NCI-H1417 (cell line): ENCODE measurements around the gene FBRSL1.
"Not testable (repeated sequence)": the region's sequence is repeated elsewhere in the genome, so short reads cannot be mapped to it uniquely, and the experiment has no call there.

ENCODE experiments used
- DNase-seq, 3 experiments: peaks; one replicate each; lab custom pipeline; 2025; lab: John Stamatoyannopoulos, UW

Gene FBRSL1

GRCh38 chr12:132453361-132454192, 36.4 kb upstream of the FBRSL1 start:
- DNase-seq, result no peak

DNA sequence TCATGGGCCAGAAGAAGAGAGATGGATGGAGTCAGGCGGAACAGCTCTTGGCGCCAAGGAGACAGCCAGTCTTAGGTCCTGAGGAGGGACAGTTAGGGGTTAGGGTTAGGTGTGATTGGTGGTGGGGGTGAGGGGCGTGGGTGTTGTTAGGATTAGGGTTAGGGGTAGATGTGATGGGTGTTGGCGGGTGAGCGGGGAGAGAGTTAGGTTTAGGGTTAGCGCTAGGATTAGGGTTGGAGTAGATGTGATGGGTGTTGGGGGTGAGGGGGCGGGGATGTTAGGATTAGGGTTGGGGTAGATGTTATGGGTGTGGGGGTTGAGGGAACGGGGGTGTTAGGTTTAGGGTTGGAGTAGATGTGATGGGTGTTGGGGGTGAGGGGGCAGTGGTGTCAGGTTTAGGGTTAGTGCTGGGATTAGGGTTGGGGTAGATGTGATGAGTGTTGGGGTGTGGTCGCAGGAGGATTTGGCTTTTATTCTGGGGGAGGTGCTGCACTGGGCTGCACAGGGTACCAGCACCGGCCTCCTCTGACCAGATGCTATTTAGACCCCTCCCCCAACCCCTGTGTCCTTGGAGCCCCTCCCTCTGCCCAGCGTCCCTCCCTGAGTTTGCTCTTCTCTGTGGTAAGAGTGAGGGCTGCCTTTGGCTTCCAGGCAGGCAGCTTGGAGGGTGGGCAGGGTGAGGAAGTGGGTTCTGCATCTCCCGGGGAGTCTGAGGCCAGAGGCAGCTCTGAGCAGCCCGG, 35.6 kb upstream of the FBRSL1 start:
- no peak for DNase-seq

GRCh38 chr12:132454933-132455418, 35.0 kb upstream of the FBRSL1 start:
- no peak for DNase-seq

GRCh38 chr12:132455565-132455964, 34.4 kb upstream of the FBRSL1 start:
- DNase-seq, result no peak

GRCh38 chr12:132456186-132456943, 33.6 kb upstream of the FBRSL1 start:
- DNase-seq, result no peak

DNA sequence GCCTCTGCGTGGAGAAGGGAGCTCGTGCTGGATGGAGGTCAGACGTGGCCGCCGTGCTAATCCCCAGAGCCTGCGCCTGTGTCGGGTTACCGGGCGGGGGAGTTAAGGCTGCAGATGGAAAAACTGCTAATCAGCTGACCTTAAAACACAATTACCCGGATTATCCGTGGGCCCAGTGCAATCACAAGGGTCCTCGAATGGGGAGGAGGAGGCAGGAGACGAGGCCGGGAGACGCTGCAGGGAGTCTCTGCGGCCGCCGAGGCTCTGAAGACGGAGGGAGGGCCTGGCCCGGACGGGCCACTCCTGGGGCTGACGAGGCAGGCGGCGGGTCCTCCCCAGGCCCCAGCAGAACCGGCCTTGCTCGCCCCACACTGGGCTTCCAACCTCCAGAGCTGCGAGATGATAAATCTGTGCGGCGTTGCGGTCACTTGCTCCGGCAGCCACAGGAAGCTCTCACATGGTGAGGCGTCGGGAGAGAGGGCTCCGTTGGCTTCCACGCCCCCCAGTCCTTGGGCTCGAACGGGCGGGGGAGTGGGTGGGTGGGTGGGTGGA, 32.9 kb upstream of the FBRSL1 start:
- DNase-seq, result no peak

- no peak for DNase-seq
Observed at GRCh38 chr12:132458441-132458840, 31.5 kb upstream of the FBRSL1 start.

DNA sequence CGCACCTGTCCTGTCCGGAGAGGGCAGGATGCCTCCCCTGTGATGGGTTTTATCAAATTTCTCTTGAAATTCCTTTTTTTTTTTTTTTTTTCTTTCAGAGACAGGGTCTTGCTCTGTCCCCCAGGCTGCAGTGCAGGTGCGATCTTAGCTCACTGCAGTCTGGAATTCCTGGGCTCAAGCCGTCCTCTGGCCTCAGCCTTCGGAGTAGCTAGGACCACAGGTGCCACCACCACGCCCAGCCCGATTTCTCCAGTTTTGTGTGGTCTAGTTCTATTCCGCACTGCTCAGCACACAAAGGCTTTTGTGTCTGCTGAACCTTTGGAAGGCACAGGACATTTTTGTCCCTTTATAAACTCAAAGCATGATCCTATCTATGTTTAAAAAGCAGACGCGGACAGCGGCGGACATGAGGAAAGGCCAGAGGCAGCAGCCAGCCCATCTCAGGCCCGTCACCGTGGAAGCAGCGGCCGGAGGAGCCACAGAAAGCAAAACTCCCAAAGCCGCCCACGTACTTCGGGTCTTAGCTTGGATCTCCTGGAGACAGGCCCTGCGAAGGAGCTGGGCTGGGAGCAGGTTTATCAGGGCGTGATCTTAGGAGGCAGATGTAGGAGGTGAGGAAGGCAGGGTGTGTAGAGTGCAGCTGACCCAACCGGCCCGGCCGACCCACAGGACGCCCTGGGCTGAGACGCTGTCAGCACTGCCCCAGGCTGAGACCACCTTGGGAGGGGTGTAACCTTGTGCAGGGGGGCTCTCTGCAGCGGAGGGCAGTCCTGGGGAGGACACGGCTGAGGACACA, 30.9 kb upstream of the FBRSL1 start:
- no peak for DNase-seq

DNA sequence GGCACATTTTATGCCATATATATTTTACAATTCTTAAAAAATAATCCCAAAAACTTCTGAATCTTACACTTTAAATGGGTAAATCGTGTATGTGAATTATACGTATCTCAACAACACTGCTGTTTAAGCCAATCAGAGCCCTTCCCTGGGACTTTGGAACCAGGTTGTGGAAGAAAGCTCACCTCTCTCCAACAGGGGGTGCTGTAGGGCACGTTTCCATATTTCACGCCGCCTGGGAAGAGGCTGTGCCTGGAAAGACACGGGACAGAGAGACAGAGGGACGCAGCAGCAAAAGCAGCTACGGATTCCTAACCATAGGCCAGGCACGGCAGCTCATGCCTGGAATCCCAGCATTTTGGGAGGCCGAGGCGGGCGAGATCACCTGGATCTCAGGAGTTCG, 29.4 kb upstream of the FBRSL1 start:
- no peak for DNase-seq

GRCh38 chr12:132461526-132461925, 28.4 kb upstream of the FBRSL1 start:
- DNase-seq, result no peak

DNA sequence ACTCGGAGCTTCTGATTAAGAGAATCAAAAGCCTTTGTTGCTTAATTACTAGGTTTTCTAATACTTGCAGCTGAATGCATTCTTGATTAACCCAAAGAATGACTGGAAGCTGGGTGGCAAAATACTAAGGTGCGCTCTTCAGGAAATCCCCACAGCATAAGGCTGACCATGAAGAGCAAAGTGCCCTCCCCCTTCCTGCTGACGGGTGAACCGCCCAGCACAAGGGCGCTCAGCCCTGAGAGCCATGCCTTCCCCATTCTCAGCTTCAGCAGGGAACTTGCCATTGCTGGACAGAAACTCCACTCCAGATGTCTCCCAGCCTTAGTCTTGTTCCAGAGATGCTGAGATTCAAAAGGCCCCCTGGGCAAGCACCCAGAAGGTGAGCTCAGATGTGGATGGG, 27.2 kb upstream of the FBRSL1 start:
- DNase-seq, result no peak

GRCh38 chr12:132463284-132463924, 26.5 kb upstream of the FBRSL1 start:
- not testable (repeated sequence) for DNase-seq

- DNase-seq, result not testable (repeated sequence)
Observed at GRCh38 chr12:132464304-132464703, 25.6 kb upstream of the FBRSL1 start.

- no peak for DNase-seq
Observed at GRCh38 chr12:132464820-132465219, 25.1 kb upstream of the FBRSL1 start.

- DNase-seq, result peak in 2 of 3 experiments; percentile 30 to 39
Observed at GRCh38 chr12:132465269-132466190, 24.4 kb upstream of the FBRSL1 start.

DNA sequence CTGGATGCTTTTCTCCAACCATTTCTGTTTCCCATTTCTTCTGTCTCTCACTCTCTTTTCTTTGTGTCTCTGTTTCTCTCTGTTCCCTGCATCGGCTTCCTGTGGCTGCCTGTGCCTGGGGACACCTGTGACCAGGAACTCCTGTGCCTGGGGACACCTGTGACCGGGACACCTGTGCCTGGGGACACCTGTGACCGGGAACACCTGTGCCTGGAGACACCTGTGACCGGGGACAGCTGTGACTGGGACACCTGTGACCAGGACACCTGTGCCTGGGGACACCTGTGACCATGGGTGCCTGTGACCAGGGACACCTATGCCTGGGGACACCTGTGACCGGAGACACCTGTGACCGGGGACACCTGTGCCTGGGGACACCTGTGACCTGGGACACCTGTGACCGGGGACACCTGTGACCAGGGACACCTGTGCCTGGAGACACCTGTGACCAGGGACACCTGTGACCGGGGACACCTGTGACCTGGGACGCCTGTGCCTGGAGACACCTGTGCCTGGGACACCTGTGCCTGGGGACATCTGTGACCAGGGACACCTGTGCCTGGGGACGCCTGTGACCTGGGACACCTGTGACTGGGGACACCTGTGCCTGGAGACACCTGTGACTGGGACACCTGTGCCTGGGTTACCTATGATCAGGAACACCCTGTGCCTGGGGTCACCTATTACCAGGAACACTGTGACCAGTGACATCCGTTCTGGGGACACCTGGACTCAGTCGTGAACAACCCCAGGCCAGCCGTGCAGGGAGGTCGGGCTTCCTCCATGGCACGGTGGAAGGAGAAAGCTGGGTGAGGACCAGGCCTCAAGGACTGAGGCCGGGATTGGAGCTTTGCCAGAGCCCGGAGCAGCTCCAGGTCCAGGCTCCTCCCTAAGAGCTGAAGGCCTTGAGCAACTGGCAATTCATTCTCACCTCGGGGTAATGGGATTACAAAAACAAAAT, 23.4 kb upstream of the FBRSL1 start:
- DNase-seq, result no peak

DNA sequence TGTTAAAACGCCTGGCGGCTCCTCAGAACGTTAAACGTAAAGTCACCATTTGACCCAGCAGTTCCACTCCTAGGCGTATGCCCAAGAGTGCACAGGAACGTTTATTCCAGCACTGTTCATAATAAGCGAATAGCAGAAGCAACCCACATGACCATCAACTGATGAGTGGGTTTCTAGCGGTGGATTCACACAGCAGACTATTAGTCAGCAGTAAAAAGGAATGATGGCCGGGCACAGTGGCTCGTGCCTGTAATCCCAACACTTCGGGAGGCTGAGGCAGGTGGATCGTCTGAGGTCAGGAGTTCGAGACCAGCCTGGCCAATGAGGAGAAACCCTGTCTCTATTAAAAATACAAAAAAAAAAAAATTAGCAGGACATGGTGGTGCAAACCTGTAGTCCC, 22.4 kb upstream of the FBRSL1 start:
- no peak for DNase-seq

GRCh38 chr12:132469423-132469822, 20.5 kb upstream of the FBRSL1 start:
- peak in 1 of 3 experiments; percentile 59 for DNase-seq
